GM06990 (cell line): ENCODE measurements around the gene CLK1.
"Not testable (repeated sequence)": the region's sequence is repeated elsewhere in the genome, so short reads cannot be mapped to it uniquely, and the experiment has no call there.

Source experiments
- DNase-seq: peaks from one replicate; pipeline ENCODE4 v3.0.0-alpha.2; 2011; ENCODE audit not compliant: insufficient read length; ENCODE audit errors: extremely low read depth
- H3K27me3 ChIP-seq: replicated peaks from 2 replicates; pipeline ENCODE4 v1.6.0; 2011; ENCODE audit warnings: low read length; ENCODE audit not compliant: control insufficient read depth, insufficient read depth
- H3K36me3 ChIP-seq: 2 replicates; pipeline ENCODE4 v1.5.1; 2011; ENCODE audit warnings: low read length; ENCODE audit not compliant: control insufficient read depth, insufficient read depth
- H3K4me3 ChIP-seq: replicated peaks from 2 replicates; pipeline ENCODE4 v1.5.1; 2011; ENCODE audit warnings: low read depth, mild to moderate bottlenecking, control low read depth, low read length
- TF ChIP-seq, protein P1 (sequence below): IDR thresholded peaks from 2 replicates; pipeline ENCODE4 v1.5.1; 2011; ENCODE audit warnings: low read length, control low read depth, mild to moderate bottlenecking, inconsistent platforms; ENCODE audit not compliant: insufficient read depth, poor library complexity, severe bottlenecking

CLK1 gene

DNA sequence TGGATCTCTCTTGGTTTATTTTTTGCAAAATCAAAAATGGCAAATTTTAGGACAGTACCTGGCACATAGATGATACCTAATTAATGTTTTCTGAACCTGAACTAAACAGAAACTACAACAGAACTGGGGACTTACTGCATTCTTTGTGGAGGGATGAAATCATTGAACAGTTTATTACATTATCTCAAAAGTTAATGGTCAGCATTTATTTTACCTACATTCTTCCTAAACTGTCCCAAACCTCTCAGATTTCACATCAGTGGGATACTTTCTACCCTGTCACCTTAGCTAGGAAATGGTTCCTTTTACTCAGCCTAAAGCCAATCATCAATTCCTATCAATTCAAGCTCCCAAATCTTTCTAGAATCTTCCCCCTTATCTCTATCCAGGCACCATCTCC, 35.0 kb upstream of the CLK1 start:
- H3K36me3 ChIP-seq = peaks cover 12% of the 10 kb centered on the region
- H3K27me3 ChIP-seq = no peaks in the 10 kb centered on the region
- TF ChIP-seq, protein P1, sequence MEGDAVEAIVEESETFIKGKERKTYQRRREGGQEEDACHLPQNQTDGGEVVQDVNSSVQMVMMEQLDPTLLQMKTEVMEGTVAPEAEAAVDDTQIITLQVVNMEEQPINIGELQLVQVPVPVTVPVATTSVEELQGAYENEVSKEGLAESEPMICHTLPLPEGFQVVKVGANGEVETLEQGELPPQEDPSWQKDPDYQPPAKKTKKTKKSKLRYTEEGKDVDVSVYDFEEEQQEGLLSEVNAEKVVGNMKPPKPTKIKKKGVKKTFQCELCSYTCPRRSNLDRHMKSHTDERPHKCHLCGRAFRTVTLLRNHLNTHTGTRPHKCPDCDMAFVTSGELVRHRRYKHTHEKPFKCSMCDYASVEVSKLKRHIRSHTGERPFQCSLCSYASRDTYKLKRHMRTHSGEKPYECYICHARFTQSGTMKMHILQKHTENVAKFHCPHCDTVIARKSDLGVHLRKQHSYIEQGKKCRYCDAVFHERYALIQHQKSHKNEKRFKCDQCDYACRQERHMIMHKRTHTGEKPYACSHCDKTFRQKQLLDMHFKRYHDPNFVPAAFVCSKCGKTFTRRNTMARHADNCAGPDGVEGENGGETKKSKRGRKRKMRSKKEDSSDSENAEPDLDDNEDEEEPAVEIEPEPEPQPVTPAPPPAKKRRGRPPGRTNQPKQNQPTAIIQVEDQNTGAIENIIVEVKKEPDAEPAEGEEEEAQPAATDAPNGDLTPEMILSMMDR = no peak
- no peak overlapping the region for H3K4me3 ChIP-seq
- no peak for DNase-seq

DNA sequence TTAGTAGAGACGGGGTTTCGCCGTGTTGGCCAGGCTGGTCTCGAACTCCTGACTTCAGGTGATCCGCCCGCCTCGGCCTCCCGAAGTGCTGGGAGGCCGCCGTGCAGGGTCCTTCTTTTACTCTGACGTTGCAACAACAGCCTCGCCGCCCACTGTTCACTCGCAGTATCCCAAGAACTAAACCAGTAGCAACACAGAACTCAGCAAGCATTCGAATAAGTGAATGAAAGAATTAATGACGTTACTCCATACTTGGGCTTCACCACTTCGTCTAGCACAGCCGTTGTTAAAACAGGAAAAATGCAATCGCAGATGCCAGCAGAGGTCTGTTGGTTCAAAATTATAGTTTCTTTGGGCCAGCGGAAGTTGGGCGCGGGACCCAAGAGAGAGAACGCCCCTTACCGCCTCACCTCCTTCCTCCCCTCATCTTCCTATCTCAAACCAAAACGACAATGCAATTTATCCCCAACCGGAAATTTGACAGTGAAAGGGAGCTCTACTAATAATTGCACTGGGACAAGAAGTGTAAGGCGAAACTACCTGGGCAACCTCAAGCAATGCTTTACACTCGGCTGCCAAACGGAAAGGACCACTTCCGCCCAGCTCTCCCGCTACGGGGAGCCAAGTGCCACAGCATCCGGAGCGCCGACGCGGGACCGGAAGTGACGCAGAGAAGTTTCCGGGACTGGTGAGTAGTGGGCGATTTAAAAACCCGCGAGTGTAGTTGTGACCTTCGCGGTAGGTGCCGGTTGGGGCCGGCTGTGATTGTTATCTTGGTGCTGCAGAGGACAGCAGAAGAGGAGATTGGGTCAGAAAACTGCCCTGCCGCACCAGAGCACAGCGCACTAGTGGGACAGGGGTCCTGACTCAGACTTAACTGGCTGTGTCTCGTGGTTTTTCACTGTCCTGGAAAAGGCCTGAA, 24.5 kb upstream of the CLK1 start, which contains the start of the genes NIF3L1 and PPIL3:
NIF3L1 (plus strand) TSS at position 668 of the 922 bp plus-strand sequence. CDS start 2,573 bp downstream, outside the sequence.
PPIL3 (minus strand) TSS at position 374 of the 922 bp plus-strand sequence. CDS start 1,462 bp downstream, outside the sequence.
- no peaks in the 10 kb centered on the region; the same call in none of the 2 replicates for H3K36me3 ChIP-seq
- TF ChIP-seq, protein P1 = no peak
- peak; percentile 98 for DNase-seq
- H3K4me3 ChIP-seq = peak within 1 kb of the TSS; percentile 93
- H3K27me3 ChIP-seq = no peaks in the 10 kb centered on the region

DNA sequence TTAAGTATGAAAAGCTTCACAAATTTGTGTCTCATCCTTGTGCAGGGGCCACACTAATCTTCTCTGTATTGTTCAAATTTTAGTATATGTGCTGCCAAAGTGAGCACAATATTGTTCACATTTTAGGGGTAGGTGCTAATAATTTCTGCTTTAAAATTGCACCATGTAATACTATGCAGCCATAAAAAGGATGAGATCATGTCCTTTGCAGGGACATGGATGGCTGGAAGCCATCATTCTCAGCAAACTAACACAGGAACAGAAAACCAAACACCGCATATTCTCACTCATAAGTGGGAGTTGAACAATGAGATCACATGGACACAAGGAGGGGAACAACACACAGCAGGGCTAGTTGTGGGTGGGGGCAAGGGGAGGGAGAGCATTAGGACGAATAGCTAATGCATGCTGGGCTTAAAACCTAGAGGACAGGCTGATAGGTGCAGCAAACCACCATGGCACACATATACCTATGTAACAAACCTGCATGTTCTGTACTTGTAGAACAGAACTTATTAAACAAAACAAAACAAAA, 17.3 kb upstream of the CLK1 start:
- DNase-seq, H3K36me3 ChIP-seq, H3K4me3 ChIP-seq: not testable (repeated sequence)

DNA sequence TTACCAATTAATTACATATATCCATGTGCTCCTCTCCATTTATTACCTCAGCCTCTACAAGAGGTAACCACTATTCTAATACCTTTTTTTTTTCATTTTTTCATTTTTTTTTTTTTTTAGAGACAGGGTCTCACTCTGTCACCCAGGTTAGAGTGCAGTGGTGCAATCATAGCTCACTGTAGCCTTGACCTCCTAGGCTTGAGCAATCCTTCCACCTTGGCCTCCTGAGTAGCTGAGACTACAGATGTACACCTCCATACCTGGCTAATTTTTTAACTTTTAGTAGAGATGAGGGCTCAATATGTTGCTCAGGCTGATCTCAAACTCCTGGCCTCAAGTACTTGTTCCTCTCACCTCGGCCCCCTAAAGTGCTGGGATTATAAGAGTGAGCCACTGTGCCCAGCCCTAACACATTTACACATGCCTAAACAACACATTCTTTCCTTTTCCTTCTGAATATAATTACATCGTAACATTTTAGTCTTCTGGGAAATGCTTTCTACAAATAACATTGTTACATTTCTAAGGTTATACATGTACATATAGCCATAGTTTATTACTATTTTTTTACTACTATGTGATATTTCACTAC, 13.9 kb upstream of the CLK1 start:
- Histone ChIP-seq H3K27me3 (no peaks in the 10 kb centered on the region), H3K36me3 (peaks cover 2% of the 10 kb centered on the region), H3K4me3 (no peak overlapping the region)
- TF ChIP-seq, protein P1 = no peak
- no peak for DNase-seq

More for the DNA sequence above, 17.3 kb upstream of the CLK1 start:
- not testable (repeated sequence) for H3K27me3 ChIP-seq

DNA sequence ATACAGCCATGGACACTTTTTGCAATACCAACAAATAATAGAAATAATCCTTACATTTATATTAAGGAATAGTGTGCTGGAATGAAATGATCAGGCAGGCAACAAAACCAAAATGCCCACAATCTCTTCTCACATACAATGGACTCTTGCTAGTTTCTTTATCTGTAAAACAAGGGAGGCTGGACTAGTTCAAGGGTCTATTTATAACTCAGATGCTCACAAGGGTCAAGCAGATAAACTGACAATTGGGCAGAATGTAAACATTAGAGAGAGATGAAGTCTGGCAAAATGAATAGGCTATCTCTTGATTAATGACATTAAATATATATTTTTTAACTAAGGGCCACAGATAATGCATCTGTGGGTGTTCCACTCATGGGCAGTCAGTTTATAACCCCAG, 13.0 kb upstream of the CLK1 start:
- peaks cover 2% of the 10 kb centered on the region for H3K36me3 ChIP-seq
- TF ChIP-seq, protein P1 = no peak
- no peak for DNase-seq
- H3K27me3 ChIP-seq = no peaks in the 10 kb centered on the region
- no peak overlapping the region for H3K4me3 ChIP-seq

DNA sequence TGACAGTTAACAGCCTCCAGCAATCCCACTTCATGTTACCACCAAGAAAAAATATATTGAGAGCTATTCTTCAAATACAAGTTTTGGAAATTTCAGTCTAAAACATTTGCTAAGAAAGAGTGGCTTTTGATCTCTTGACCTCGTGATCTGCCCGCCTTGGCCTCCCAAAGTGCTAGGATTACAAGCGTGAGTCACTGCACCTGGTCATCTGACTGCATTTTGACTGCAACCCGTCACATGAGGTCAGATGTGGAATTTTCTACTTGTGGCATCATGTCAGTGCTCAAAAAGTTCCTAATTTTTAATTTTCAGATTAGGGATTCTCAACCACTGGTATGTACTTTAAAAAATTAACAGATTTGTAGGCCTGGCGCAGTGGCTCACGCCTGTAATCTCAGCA, 9.1 kb upstream of the CLK1 start:
- no peak overlapping the region for H3K4me3 ChIP-seq
- H3K36me3 ChIP-seq = no peaks in the 10 kb centered on the region; the same call in 1 of the 2 replicates
- TF ChIP-seq, protein P1 = no peak
- H3K27me3 ChIP-seq = no peaks in the 10 kb centered on the region
- DNase-seq = no peak
